ENCODE data around the gene C11orf24. TPM values are rescaled to one million over a fixed set of nuclear protein-coding genes. Genes with fewer than 3 reads are reported as not detected.

Gene C11orf24
- total RNA-seq, 1 donor from 2014 or later, result 27.5 TPM

DNA sequence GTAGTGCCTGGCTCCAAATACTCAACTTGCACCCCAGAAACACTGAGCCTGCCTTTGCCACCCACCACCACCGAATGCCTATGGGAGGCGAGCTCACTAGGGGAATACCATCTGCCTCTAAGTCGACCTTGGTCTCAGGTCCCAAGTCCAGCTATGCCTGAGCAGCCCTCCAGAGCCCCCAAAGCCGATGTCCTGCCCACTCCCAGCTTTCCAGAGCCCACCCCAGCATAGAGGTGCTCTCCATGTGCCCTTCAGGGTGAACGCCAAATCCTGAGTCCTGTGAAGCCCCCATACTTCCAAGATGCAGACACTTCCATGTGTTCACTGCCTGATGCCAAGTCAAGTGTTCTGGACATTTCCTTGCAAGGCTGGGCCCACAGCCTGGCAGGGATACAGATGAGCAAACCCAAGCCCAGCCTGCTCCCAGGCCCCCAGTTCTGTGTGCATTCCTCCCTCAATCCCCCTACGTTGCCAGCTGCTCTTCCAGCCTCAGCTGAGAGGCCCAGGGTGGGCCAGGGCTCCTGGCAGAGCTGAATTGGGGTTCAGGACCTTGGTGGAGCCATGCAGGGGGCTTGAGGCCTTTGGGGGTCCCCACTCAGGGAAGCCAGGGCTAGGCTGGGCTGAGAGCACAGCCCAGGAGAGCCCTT, 56.1 kb downstream of the C11orf24 start:
- no peak for DNase-seq (ENCODE audit: low read depth)
- Histone ChIP-seq H3K27me3 (ENCODE audit: control insufficient read depth, insufficient read depth, low read length) (peaks cover 23% of the 10 kb centered on the region), H3K36me3 (ENCODE audit: control insufficient read depth, insufficient read depth, low read length) (no peaks in the 10 kb centered on the region), H3K4me3 (ENCODE audit: low read depth, low read length) (no peak overlapping the region)
- TF ChIP-seq, protein P1, sequence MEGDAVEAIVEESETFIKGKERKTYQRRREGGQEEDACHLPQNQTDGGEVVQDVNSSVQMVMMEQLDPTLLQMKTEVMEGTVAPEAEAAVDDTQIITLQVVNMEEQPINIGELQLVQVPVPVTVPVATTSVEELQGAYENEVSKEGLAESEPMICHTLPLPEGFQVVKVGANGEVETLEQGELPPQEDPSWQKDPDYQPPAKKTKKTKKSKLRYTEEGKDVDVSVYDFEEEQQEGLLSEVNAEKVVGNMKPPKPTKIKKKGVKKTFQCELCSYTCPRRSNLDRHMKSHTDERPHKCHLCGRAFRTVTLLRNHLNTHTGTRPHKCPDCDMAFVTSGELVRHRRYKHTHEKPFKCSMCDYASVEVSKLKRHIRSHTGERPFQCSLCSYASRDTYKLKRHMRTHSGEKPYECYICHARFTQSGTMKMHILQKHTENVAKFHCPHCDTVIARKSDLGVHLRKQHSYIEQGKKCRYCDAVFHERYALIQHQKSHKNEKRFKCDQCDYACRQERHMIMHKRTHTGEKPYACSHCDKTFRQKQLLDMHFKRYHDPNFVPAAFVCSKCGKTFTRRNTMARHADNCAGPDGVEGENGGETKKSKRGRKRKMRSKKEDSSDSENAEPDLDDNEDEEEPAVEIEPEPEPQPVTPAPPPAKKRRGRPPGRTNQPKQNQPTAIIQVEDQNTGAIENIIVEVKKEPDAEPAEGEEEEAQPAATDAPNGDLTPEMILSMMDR (IDR thresholded peaks at IDR 0.05; ENCODE audit: insufficient read depth, low read length, poor library complexity, severe bottlenecking), result no peak

DNA sequence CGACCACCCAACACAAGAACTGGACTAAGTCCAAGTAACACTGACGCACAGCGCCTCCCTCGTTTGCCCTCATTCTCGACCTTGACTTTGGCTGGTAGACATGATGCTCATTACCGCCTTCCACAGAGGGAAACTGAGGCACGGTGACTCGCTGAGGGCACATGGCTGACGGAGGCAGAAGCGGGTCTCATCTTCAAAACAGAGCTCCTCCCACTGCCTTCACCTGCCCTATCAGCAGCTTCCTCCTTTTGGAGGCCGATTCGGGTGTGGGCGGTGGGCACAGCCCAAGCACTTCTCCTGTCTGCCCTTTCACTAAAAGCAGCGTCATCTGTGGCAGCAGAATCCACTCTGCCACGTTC, 56.7 kb downstream of the C11orf24 start:
- TF ChIP-seq, protein P1 (IDR thresholded peaks at IDR 0.05; ENCODE audit: insufficient read depth, low read length, poor library complexity, severe bottlenecking), result no peak
- DNase-seq (ENCODE audit: low read depth), result no peak
- peaks cover 23% of the 10 kb centered on the region for H3K27me3 ChIP-seq (ENCODE audit: control insufficient read depth, insufficient read depth, low read length)
- H3K36me3 ChIP-seq (ENCODE audit: control insufficient read depth, insufficient read depth, low read length), result no peaks in the 10 kb centered on the region
- H3K4me3 ChIP-seq (ENCODE audit: low read depth, low read length), result no peak overlapping the region

- no peaks in the 10 kb centered on the region for H3K36me3 ChIP-seq (ENCODE audit: control insufficient read depth, insufficient read depth, low read length)
- TF ChIP-seq, protein P1 (IDR thresholded peaks at IDR 0.05; ENCODE audit: insufficient read depth, low read length, poor library complexity, severe bottlenecking), result no peak
- H3K4me3 ChIP-seq (ENCODE audit: low read depth, low read length), result peak overlapping the region; percentile 98
- DNase-seq (ENCODE audit: low read depth), result no peak
- H3K27me3 ChIP-seq (ENCODE audit: control insufficient read depth, insufficient read depth, low read length), result peaks cover 23% of the 10 kb centered on the region
Measured at GRCh38 chr11:68214173-68215086, 57.3 kb downstream of the C11orf24 start.

GRCh38 chr11:68213555-68214172, 58.1 kb downstream of the C11orf24 start:
- Histone ChIP-seq H3K36me3 (ENCODE audit: control insufficient read depth, insufficient read depth, low read length) (no peaks in the 10 kb centered on the region), H3K4me3 (ENCODE audit: low read depth, low read length) (peak overlapping the region; percentile 98), H3K27me3 (ENCODE audit: control insufficient read depth, insufficient read depth, low read length) (peaks cover 23% of the 10 kb centered on the region)
- DNase-seq (ENCODE audit: low read depth), result peak; percentile 47
- TF ChIP-seq, protein P1 (IDR thresholded peaks at IDR 0.05; ENCODE audit: insufficient read depth, low read length, poor library complexity, severe bottlenecking), result no peak

GRCh38 chr11:68213135-68213515, 58.6 kb downstream of the C11orf24 start, which contains the start of gene KMT5B:
Gene KMT5B, minus strand, starts transcription at chr11:68213296. Its CDS starts 23,220 bp downstream, at chr11:68190076.
- Histone ChIP-seq H3K27me3 (ENCODE audit: control insufficient read depth, insufficient read depth, low read length) (peaks cover 23% of the 10 kb centered on the region), H3K36me3 (ENCODE audit: control insufficient read depth, insufficient read depth, low read length) (no peaks in the 10 kb centered on the region), H3K4me3 (ENCODE audit: low read depth, low read length) (peak within 1 kb of the TSS; percentile 98)
- TF ChIP-seq, protein P1 (IDR thresholded peaks at IDR 0.05; ENCODE audit: insufficient read depth, low read length, poor library complexity, severe bottlenecking), result no peak
- no peak for DNase-seq (ENCODE audit: low read depth)
